ENCODE data around the gene KRT33A.
"Not testable (repeated sequence)": the region's sequence is repeated elsewhere in the genome, so short reads cannot be mapped to it uniquely, and the experiment has no call there.

Gene KRT33A

DNA sequence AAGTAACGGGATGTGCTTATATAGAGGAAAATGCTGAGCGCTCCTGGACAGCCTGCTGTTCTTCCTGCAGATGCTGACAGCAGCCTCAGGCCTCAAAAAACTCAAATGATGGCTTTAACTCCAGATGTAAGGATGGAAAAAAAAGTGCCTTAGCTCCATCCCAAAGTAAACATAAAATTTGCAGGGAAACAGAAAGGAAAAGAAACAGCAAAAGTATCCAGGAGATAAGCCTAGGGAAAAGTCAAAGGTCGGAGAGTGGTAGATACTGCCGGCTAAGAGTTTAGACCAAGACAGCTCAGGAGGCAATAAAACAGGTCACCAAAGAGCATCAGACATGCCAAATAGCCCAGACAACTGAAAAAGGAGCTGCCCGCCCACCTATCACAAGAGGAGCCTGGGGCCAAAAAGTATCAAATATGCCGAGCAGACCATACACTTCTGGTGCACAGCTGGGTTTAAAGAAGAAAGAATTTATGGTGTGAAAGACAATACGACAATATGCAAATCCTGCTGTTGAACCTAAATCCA is 39.8 kb upstream of the KRT33A start:
- FAIRE-seq: no peak
- TF ChIP-seq POU2F2 (IDR thresholded peaks at IDR 0.05; ENCODE audit: low read depth, low read length): no peak
- no peak for TF ChIP-seq SPI1 (IDR thresholded peaks at IDR 0.05; ENCODE audit: low read depth, low read length)
- no peak for TF ChIP-seq POLR2AphosphoS5 (IDR thresholded peaks at IDR 0.05; ENCODE audit: low read depth, low read length)
- TF ChIP-seq PAX5 (IDR thresholded peaks at IDR 0.05; ENCODE audit: insufficient read depth, low read length, severe bottlenecking): no peak
- TF ChIP-seq POLR2A (IDR thresholded peaks at IDR 0.05; ENCODE audit: low read depth, low read length): no peak
- no peak for TF ChIP-seq TAF1 (IDR thresholded peaks at IDR 0.05; ENCODE audit: low read depth, low read length)
- no peak for DNase-seq (ENCODE audit: insufficient read length, low spot score)

DNA sequence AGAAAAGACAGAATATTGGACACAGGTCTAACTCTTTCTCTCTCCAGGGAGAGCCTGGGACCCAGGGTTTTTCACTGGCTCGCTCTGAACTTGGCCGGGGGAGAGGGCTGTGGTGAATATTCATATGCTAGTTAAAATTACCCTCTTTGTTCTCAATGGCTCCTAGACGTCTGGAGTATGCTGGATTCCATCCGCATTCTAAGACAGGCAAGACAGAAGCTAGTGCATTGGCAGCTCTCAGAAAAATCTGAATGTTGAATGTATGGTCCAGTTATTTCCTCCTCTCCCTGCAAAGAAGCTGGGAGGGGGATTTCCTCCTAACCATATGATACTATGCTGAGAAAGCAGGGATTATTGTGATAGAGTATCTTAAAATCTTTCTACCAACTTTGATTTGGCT is 37.0 kb upstream of the KRT33A start:
- TF ChIP-seq TAF1 (IDR thresholded peaks at IDR 0.05; ENCODE audit: low read depth, low read length): no peak
- TF ChIP-seq PAX5 (IDR thresholded peaks at IDR 0.05; ENCODE audit: insufficient read depth, low read length, severe bottlenecking): no peak
- TF ChIP-seq POU2F2 (IDR thresholded peaks at IDR 0.05; ENCODE audit: low read depth, low read length): no peak
- TF ChIP-seq SPI1 (IDR thresholded peaks at IDR 0.05; ENCODE audit: low read depth, low read length): no peak
- TF ChIP-seq POLR2AphosphoS5 (IDR thresholded peaks at IDR 0.05; ENCODE audit: low read depth, low read length): no peak
- no peak for TF ChIP-seq POLR2A (IDR thresholded peaks at IDR 0.05; ENCODE audit: low read depth, low read length)
- FAIRE-seq (no peak), DNase-seq (ENCODE audit: insufficient read length, low spot score) (no peak)

- no peak for FAIRE-seq
- TF ChIP-seq POLR2AphosphoS5 (IDR thresholded peaks at IDR 0.05; ENCODE audit: low read depth, low read length) (no peak), POU2F2 (IDR thresholded peaks at IDR 0.05; ENCODE audit: low read depth, low read length) (no peak), TAF1 (IDR thresholded peaks at IDR 0.05; ENCODE audit: low read depth, low read length) (no peak), PAX5 (IDR thresholded peaks at IDR 0.05; ENCODE audit: insufficient read depth, low read length, severe bottlenecking) (no peak), SPI1 (IDR thresholded peaks at IDR 0.05; ENCODE audit: low read depth, low read length) (no peak), POLR2A (IDR thresholded peaks at IDR 0.05; ENCODE audit: low read depth, low read length) (no peak)
- no peak for DNase-seq (ENCODE audit: insufficient read length, low spot score)
Measured at GRCh38 chr17:41386227-41386626, 35.6 kb upstream of the KRT33A start.

- FAIRE-seq: no peak
- no peak for DNase-seq (ENCODE audit: insufficient read length, low spot score)
- TF ChIP-seq SPI1 (IDR thresholded peaks at IDR 0.05; ENCODE audit: low read depth, low read length) (no peak), POLR2A (IDR thresholded peaks at IDR 0.05; ENCODE audit: low read depth, low read length) (no peak), TAF1 (IDR thresholded peaks at IDR 0.05; ENCODE audit: low read depth, low read length) (no peak), POLR2AphosphoS5 (IDR thresholded peaks at IDR 0.05; ENCODE audit: low read depth, low read length) (no peak), PAX5 (IDR thresholded peaks at IDR 0.05; ENCODE audit: insufficient read depth, low read length, severe bottlenecking) (no peak), POU2F2 (IDR thresholded peaks at IDR 0.05; ENCODE audit: low read depth, low read length) (no peak)
Measured at GRCh38 chr17:41383690-41384089, 33.1 kb upstream of the KRT33A start.

- FAIRE-seq (no peak), DNase-seq (ENCODE audit: insufficient read length, low spot score) (no peak)
- TF ChIP-seq SPI1 (IDR thresholded peaks at IDR 0.05; ENCODE audit: low read depth, low read length): no peak
- TF ChIP-seq POU2F2 (IDR thresholded peaks at IDR 0.05; ENCODE audit: low read depth, low read length): no peak
- TF ChIP-seq POLR2A (IDR thresholded peaks at IDR 0.05; ENCODE audit: low read depth, low read length): no peak
- TF ChIP-seq PAX5 (IDR thresholded peaks at IDR 0.05; ENCODE audit: insufficient read depth, low read length, severe bottlenecking): no peak
- TF ChIP-seq POLR2AphosphoS5 (IDR thresholded peaks at IDR 0.05; ENCODE audit: low read depth, low read length): no peak
- no peak for TF ChIP-seq TAF1 (IDR thresholded peaks at IDR 0.05; ENCODE audit: low read depth, low read length)
Measured at GRCh38 chr17:41382394-41382793, 31.8 kb upstream of the KRT33A start.

GRCh38 chr17:41381943-41382342 is 31.3 kb upstream of the KRT33A start, which contains the start of gene KRT34:
Gene KRT34, minus strand, starts transcription at chr17:41382306. Its CDS starts 60 bp downstream, at chr17:41382246.
- not testable (repeated sequence) for DNase-seq (ENCODE audit: insufficient read length, low spot score); FAIRE-seq

DNA sequence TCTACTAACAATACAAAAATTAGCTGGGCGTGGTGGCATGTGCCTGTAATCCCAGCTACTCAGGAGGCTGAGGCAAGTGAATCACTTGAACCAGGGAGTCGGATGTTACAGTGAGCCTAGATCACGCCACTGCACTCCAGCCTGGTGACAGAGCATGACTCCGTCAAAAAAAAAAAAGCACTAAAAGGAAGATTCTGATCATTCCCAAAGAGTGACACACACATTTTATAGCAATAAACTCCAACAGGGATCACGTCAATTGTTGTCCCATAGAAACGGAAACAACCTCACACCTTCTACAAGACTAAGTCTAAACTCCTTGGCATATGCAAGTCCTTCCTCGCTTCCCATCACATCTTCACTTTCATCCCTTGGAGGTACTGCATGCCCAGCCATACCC is 29.5 kb upstream of the KRT33A start:
- FAIRE-seq; DNase-seq (ENCODE audit: insufficient read length, low spot score): not testable (repeated sequence)

DNA sequence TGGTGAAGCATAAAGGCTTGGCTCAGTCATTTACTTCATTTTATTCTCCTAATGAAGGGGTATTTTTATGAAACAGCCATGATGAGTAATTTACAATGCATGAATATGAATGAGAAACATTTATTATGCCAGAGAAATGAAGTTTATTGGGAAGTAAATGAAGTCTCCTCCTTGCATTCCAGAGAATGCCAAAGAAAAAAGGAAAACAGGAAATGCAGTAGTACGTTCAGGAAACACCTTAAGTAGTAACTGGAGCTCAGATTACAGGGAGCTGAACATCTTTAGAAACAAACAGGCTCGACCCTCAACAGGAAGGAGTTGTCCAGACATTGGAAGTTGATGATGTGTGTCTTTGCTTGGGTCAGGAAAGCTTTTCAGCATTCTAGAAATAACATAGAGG is 26.9 kb upstream of the KRT33A start:
- FAIRE-seq (no peak), DNase-seq (ENCODE audit: insufficient read length, low spot score) (no peak)
- TF ChIP-seq TAF1 (IDR thresholded peaks at IDR 0.05; ENCODE audit: low read depth, low read length) (no peak), POLR2A (IDR thresholded peaks at IDR 0.05; ENCODE audit: low read depth, low read length) (no peak)

DNA sequence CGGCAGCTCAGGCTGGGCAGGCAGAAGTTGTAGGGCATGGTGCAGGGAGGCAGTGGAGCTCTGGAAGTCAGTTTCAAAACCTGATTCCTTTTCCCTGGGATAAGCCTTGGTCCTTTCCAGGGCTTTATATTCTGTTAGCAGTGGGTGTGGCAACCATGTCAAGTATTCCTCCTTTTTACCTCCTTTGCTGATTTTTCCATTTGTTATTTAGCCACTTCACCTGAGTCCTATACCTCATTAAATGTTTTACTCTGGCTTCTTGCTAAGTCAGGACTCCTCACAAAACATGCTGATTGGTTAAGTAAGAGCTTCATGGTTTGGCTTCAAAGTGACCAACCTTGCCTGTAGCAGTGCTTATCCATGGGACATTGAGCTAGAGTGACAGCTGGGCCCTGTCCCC is 19.1 kb upstream of the KRT33A start, which contains the start of gene KRT33B:
KRT33B (minus strand) TSS at position 101 of the 400 bp plus-strand sequence; CDS start at position 38, 63 bp downstream.
- DNase-seq (ENCODE audit: insufficient read length, low spot score): no peak
- no peak for TF ChIP-seq POLR2AphosphoS5 (IDR thresholded peaks at IDR 0.05; ENCODE audit: low read depth, low read length)
- TF ChIP-seq TAF1 (IDR thresholded peaks at IDR 0.05; ENCODE audit: low read depth, low read length): no peak
- TF ChIP-seq SPI1 (IDR thresholded peaks at IDR 0.05; ENCODE audit: low read depth, low read length): no peak
- TF ChIP-seq PAX5 (IDR thresholded peaks at IDR 0.05; ENCODE audit: insufficient read depth, low read length, severe bottlenecking): no peak
- TF ChIP-seq POLR2A (IDR thresholded peaks at IDR 0.05; ENCODE audit: low read depth, low read length): no peak
- TF ChIP-seq POU2F2 (IDR thresholded peaks at IDR 0.05; ENCODE audit: low read depth, low read length): no peak
- no peak for FAIRE-seq

GRCh38 chr17:41369023-41369422 is 18.4 kb upstream of the KRT33A start:
- no peak for FAIRE-seq
- TF ChIP-seq PAX5 (IDR thresholded peaks at IDR 0.05; ENCODE audit: insufficient read depth, low read length, severe bottlenecking): no peak
- TF ChIP-seq POLR2AphosphoS5 (IDR thresholded peaks at IDR 0.05; ENCODE audit: low read depth, low read length): no peak
- no peak for TF ChIP-seq TAF1 (IDR thresholded peaks at IDR 0.05; ENCODE audit: low read depth, low read length)
- no peak for TF ChIP-seq SPI1 (IDR thresholded peaks at IDR 0.05; ENCODE audit: low read depth, low read length)
- TF ChIP-seq POU2F2 (IDR thresholded peaks at IDR 0.05; ENCODE audit: low read depth, low read length): no peak
- DNase-seq (ENCODE audit: insufficient read length, low spot score): no peak

All from GM12891 (cell line).